GM12878 (cell line): Measurements from ENCODE around the gene TSC22D4. TPM values are rescaled to one million over a fixed set of nuclear protein-coding genes. Genes with fewer than 3 reads are reported as not detected.

Experiments used
- BACH1 ChIP-seq: fragments of 450-650 bp; IDR thresholded peaks from 2 replicates; pipeline ENCODE4 v1.6.1; 2017; ENCODE audit warnings: mild to moderate bottlenecking, borderline replicate concordance
- BHLHE40 ChIP-seq, 2 experiments: fragments of 450-650 bp in 1 of 2; IDR thresholded peaks; 2 replicates each; pipeline ENCODE4 v1.6.1; 2011 to 2017; ENCODE audit warnings: low read depth in 2 of 2, borderline replicate concordance in 1 of 2, improper control_type of control experiment in 1 of 2, low read length in 1 of 2, mild to moderate bottlenecking in 1 of 2
- CEBPB ChIP-seq, 2 experiments: fragments of 150-350 bp in 1 of 2; IDR thresholded peaks; 2 replicates each; pipeline ENCODE4 v1.6.1; 2012 to 2014; ENCODE audit warnings: low read depth in 2 of 2, low read length in 2 of 2, borderline replicate concordance in 1 of 2, inconsistent platforms in 1 of 2
- CREM ChIP-seq: IDR thresholded peaks from 2 replicates; pipeline ENCODE4 v1.6.1; 2014; ENCODE audit warnings: antibody characterized with exemption, low read depth
- E2F4 ChIP-seq: IDR thresholded peaks from 2 replicates; pipeline ENCODE4 v1.6.1; 2012; ENCODE audit warnings: low read depth, low read length, improper control_type of control experiment
- EGR1 ChIP-seq, 2 experiments: IDR thresholded peaks; 1 replicate in 1 of 2; 2 replicates in 1 of 2; pipeline ENCODE4 v1.6.1; 2011 to 2012; ENCODE audit warnings: low read depth in 2 of 2, low read length in 2 of 2, borderline replicate concordance in 1 of 2, mild to moderate bottlenecking in 1 of 2, moderate library complexity in 1 of 2
- FOXM1 ChIP-seq: IDR thresholded peaks from 2 replicates; pipeline ENCODE4 v1.6.1; 2012; ENCODE audit warnings: low read depth, mild to moderate bottlenecking, inconsistent platforms, low read length, moderate library complexity
- HDAC6 ChIP-seq: fragments of 200-600 bp; sonication (generic); IDR thresholded peaks from one replicate; pipeline ENCODE4 v1.8.0; 2017; ENCODE audit warnings: antibody characterized with exemption; ENCODE audit not compliant: unreplicated experiment
- IRF4 ChIP-seq: IDR thresholded peaks from 2 replicates; pipeline ENCODE4 v1.6.1; 2011; ENCODE audit warnings: low read depth, low read length
- KAT2A ChIP-seq: conservative IDR thresholded peaks from 2 replicates; pipeline ENCODE4 v1.6.1; 2011; ENCODE audit warnings: low read depth, low read length; ENCODE audit not compliant: control insufficient read depth
- SMAD1 ChIP-seq: fragments of 450-650 bp; IDR thresholded peaks from 2 replicates; pipeline ENCODE4 v1.6.1; 2018; ENCODE audit warnings: mild to moderate bottlenecking, low read depth; ENCODE audit not compliant: partially characterized antibody
- SPI1 ChIP-seq: IDR thresholded peaks from 2 replicates; pipeline ENCODE4 v1.6.1; 2011; ENCODE audit warnings: low read depth, mild to moderate bottlenecking, low read length, moderate library complexity, borderline replicate concordance; ENCODE audit not compliant: insufficient read depth
- STAT1 ChIP-seq: fragments of 450-650 bp; conservative IDR thresholded peaks from 2 replicates; pipeline ENCODE4 v1.6.1; 2014; ENCODE audit warnings: antibody characterized with exemption, mild to moderate bottlenecking
- TCF3 ChIP-seq: IDR thresholded peaks from 2 replicates; pipeline ENCODE4 v1.6.1; 2012; ENCODE audit warnings: low read depth, mild to moderate bottlenecking, low read length, borderline replicate concordance; ENCODE audit not compliant: insufficient read depth
- ZNF592 ChIP-seq: fragments of 450-650 bp; IDR thresholded peaks from 2 replicates; pipeline ENCODE4 v1.6.1; 2017; ENCODE audit warnings: mild to moderate bottlenecking, moderate library complexity
- polyA plus RNA-seq, 11 experiments: library from polyadenylated mRNA; depleted of rRNA in 4 of 11; unstranded in 6 of 11; stranded (reverse) in 5 of 11; fragments of >200 nt; fragmentation: Nextera tagmentation in 4 of 11; fragmentation: Illumina TruSeq in 1 of 11; extraction: Ambion mirVana in 4 of 11; extraction: Trizol in 1 of 11; gene quantifications; 1 replicate in 1 of 11; 2 replicates in 10 of 11; pipeline versions ENCODE4 v1.2.1 to v1.2.3, GENCODE V29; 2011 to 2016; ENCODE audit warnings: inconsistent platforms in 2 of 11, missing spikeins in 2 of 11, low read depth in 1 of 11
- total RNA-seq, 4 experiments: library from RNA; depleted of rRNA in 3 of 4; stranded (reverse); fragments of >200 nt in 3 of 4; fragmentation: Illumina TruSeq in 1 of 4; extraction: Trizol in 1 of 4; gene quantifications; 2 replicates each; pipeline versions ENCODE4 v1.2.1 to v1.2.3, GENCODE V29; 2013 to 2021
- TF ChIP-seq, protein P1 (sequence below): IDR thresholded peaks from 2 replicates; pipeline ENCODE4 v1.6.1; 2012; ENCODE audit warnings: low read depth, low read length, improper control_type of control experiment
- TF ChIP-seq, protein P2 (sequence below): fragments of 450-650 bp; formaldehyde crosslinking; IDR thresholded peaks from 2 replicates; pipeline ENCODE4 v1.5.0; 2022; ENCODE audit warnings: mild to moderate bottlenecking, missing genetic modification characterization

Gene TSC22D4
- total and polyA plus RNA-seq, 10 of the 15 experiments (the other 5 are each of a cell fraction or from before 2014, with no cell fraction given) = 0.50 to 65.7 (median 24.4) TPM

GRCh38 chr7:100428967-100429636 is 49.9 kb downstream of the TSC22D4 start (continued):
- TF ChIP-seq IRF4 (no peak; the same call in 1 of the 2 replicates), HDAC6 (peak; percentile 26), BACH1 (0 out of 2 replicates have a peak, but pooled peaks have one; percentile 47), CREM (peak; percentile 85), ZNF592 (peak; percentile 49; the same call in 1 of the 2 replicates), TCF3 (peak; percentile 6; the same call in 1 of the 2 replicates), SPI1 (no peak), BHLHE40 (IDR thresholded peaks at IDR 0.05; ENCODE audit: borderline replicate concordance in 1 of 2, low read depth in 2 of 2, low read length in 1 of 2) (peak; percentile 100), EGR1 (IDR thresholded peaks at IDR 0.05; ENCODE audit: borderline replicate concordance in 1 of 2, low read depth in 2 of 2, low read length in 2 of 2) (peak in 1 of 2 experiments; percentile 44; a peak in 1 of 3 replicates), STAT1 (no peak), E2F4 (0 out of 2 replicates have a peak, but pooled peaks have one; percentile 58), FOXM1 (no peak), SMAD1 (peak; percentile 69), CEBPB (IDR thresholded peaks at IDR 0.05; ENCODE audit: borderline replicate concordance in 1 of 2, low read depth in 2 of 2, low read length in 2 of 2) (no peak), KAT2A (no peak)
- TF ChIP-seq, protein P1, sequence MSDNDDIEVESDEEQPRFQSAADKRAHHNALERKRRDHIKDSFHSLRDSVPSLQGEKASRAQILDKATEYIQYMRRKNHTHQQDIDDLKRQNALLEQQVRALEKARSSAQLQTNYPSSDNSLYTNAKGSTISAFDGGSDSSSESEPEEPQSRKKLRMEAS = peak; percentile 94
- TF ChIP-seq, protein P2, sequence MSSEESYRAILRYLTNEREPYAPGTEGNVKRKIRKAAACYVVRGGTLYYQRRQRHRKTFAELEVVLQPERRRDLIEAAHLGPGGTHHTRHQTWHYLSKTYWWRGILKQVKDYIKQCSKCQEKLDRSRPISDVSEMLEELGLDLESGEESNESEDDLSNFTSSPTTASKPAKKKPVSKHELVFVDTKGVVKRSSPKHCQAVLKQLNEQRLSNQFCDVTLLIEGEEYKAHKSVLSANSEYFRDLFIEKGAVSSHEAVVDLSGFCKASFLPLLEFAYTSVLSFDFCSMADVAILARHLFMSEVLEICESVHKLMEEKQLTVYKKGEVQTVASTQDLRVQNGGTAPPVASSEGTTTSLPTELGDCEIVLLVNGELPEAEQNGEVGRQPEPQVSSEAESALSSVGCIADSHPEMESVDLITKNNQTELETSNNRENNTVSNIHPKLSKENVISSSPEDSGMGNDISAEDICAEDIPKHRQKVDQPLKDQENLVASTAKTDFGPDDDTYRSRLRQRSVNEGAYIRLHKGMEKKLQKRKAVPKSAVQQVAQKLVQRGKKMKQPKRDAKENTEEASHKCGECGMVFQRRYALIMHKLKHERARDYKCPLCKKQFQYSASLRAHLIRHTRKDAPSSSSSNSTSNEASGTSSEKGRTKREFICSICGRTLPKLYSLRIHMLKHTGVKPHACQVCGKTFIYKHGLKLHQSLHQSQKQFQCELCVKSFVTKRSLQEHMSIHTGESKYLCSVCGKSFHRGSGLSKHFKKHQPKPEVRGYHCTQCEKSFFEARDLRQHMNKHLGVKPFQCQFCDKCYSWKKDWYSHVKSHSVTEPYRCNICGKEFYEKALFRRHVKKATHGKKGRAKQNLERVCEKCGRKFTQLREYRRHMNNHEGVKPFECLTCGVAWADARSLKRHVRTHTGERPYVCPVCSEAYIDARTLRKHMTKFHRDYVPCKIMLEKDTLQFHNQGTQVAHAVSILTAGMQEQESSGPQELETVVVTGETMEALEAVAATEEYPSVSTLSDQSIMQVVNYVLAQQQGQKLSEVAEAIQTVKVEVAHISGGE (CRISPR knock-in tag) = no peak
